Activated T-cell treated with anti-CD3 and anti-CD28 coated beads for 4 hours (primary cell): ENCODE measurements around the gene CDS1.
"Not testable (repeated sequence)": the region's sequence is repeated elsewhere in the genome, so short reads cannot be mapped to it uniquely, and the experiment has no call there.

ENCODE experiments used
- DNase-seq: peaks from one replicate; pipeline ENCODE4 v3.0.0-alpha.2; 2020

Gene CDS1

DNA sequence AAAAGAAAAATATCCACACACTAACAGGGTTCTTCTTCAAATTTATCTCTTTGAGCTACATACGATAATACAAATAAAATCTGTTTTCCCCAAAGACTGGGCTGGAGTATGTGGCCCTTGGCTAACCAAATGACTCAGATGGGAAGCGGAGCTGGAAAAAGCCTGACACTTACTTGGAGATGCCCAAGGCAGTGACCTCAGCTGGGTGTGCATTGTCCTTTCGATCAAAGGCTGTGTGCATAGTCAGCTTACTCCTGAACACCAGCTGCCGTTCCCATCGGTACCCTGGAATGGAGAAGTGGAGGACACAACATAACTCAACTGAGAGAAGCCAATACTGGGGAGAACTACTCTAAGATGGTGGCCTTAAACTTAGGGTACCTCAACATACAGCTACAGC lies 95.1 kb downstream of the CDS1 start:
- no peak for DNase-seq

DNA sequence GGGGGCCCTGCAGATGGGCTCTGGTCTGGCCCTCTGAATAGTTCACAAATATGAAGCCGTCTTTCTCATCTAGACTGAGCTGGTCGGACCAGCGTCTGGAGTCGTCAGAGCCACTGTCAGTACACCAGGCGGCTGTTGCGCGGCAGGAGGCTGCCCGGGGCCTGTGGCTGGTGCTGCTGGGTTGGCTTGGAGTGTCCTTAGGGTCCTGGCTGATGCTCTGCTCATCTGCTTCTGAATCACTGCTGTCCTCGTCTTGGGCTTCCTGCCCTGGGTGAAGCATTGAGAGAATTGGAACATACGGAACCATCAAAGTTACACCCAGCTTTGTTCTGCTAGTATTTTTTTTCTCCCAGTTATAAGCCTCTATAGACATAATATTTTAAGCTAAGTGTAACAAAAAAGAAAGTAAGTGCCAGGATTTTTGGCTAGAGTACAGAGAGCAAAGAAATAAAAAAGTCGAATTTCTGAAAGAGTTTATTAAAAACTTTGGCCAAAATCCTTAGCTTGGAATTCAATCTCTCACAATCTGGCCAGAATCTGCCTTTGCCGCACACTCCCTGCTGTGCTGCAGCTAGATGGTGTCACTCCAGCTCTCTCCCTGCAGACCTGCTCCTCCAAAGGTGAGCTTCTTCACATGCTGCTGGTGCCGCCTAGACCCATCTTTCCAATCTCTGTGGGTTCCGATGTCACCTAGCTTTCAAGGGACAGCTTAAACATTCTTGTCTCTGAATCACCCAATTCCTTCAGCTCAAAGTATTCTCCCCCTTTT lies 96.2 kb downstream of the CDS1 start:
- no peak for DNase-seq

DNA sequence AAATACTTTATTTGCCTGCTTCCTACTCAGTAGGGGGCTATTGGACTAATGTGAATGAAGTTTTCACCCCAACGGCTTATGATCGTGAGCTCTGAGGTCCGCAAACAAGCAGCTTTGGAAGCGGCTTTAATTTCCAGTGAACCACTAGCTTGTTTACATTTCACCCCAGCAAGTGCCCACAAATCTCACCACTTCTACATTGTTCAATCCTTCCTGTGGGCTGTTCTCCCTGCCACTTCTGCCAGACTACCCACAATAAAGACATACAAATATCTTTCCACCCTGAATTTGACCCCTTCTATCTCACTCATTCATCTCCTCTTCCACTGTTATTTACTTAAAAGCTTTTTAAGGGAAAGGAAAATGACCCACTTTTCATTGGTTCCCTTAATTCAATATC lies 98.0 kb downstream of the CDS1 start:
- no peak for DNase-seq

DNA sequence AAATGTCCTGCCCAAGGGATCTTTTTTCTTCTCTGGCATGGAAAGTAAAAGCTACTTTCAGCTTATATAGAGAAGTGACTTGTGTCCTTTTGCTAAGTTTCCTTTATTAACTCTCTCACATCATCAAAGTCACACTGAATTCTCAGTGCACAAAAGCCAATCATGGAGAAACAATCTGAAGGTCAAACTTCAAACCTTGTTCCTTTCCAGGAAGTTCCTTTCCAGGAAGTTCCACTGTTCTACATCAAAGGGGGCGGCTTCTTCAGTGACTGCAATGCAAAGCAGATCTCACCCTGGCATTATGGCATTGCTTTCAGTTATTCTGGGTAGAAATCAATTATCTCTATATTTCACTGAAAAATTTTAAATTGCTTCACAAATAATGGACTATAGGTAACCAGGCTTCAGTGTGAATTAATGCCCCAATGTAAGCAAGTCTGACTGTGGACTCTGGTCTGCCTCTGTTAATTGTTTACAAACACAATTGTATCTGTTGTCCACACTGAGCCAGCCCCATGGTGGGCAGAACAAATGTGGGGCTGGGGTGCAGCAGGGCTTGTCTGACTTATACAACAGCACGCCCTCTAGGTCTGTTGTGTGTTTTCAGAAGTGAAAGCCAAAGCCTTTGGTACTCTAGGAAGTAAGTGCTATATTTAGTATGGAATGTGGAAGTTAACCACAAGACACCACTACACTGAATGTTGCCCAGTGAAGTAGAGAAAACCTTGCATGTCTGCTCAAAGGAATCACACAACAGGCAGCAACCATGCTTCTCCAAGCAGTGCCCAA lies 98.8 kb downstream of the CDS1 start:
- DNase-seq: no peak

DNA sequence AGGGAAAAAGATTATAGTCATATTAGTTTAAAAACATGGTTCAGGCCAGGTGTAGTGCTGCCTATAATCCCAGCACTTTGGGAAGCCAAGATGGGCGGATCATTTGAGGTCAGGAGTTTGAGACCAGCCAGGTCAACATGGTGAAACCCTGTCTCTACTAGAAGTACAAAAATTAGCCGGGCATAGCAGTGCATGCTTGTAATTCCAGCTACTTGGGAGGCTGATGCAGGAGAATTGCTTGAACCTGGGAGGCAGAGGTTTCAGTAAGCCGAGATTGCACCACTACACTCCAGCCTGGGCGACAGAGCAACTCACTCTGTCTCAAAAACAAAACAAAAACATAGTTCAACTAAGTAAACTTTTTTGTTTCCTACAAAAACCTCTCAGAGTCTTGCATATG lies 99.7 kb downstream of the CDS1 start:
- DNase-seq: not testable (repeated sequence)

DNA sequence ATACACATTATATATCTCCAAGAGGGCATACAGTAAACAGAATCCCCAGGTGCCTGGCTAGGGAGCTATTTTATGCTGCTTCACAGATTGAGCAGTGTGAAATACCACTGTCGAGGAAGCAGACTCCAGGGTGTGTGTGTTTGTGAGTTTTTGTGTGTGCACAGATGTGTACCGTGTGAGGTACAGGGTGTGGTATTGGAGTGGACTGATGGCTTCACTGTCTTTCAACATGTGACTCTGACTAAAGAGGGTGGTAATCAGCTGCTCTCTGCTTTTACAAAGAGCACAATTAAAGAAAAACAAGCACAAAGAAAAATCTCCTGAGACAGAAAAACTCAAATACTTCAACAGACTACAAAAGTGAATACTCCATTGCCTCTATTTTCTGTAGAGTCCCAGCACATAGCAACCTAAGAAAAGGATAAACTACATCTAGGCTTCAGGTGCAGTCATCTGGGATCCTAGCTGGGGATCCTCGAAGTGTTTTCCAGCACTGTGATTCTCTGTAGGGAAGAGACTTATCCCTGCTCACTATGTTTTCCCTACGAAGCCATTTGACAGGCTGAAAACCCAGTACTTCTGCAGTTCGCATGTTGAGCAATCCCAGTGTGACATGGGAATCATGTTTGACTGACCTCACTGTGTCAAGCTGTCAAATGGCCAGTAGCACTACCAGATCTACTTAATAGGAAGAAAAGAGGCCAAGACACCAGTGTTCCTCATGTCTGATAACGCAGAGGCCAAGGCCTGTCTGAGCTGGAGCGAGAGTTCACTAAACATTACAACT lies 100.3 kb downstream of the CDS1 start:
- DNase-seq: no peak

DNA sequence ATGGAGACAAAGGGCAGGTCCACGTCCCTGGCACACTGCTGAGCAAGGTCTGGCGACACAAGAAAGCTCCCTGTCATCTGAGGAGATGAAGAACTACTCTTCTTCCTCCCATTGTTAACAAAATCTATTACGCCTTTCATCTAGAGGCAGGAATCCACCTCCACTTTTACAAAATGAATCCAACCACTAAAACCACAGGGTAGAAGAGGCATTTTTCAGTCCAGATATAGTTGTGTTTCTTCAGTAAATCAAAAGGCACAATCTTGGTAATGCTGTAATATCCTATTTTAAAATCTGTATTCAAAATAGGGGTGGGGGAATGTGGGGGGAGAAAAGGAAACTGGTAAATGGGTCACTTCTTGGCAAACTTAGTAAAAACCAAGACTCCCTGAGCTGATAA lies 101.4 kb downstream of the CDS1 start:
- no peak for DNase-seq

DNA sequence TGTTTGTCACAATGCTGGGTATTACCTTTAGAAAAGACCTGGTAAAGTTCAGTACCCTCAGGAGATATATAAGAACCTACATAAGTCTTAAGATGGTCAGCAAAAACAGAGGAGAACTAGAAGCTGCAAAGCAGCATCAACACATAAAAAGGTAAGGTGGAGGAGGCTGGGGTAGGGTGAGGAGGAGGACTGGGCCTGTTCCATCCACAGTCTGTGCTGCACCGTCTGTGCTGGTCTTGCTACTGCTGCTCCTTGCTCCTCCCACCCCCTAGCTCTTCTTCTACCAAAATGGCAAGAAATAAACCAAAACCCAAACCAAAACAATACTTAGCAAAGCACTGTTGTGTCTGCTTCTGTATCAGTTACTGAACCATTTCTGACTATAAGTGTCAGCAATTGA lies 102.2 kb downstream of the CDS1 start:
- no peak for DNase-seq

DNA sequence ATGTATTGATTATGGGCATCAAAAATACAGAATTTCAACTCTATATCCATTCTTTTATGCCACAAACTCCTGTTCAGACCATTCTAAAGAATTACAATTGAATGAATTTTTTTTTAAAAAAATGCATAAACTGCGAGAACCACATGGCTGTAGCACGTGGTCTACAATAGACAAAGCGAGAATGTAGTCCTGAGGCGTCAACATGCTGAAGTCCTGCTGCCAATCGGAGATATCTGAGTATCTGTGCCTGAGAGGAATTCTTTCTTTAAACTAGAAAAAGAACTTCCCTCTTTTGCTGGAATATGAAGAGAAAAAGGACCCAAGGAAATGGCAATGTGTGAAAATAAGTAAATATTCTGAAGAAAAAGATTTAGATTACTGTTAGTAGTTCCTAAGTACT lies 105.7 kb downstream of the CDS1 start:
- no peak for DNase-seq

DNA sequence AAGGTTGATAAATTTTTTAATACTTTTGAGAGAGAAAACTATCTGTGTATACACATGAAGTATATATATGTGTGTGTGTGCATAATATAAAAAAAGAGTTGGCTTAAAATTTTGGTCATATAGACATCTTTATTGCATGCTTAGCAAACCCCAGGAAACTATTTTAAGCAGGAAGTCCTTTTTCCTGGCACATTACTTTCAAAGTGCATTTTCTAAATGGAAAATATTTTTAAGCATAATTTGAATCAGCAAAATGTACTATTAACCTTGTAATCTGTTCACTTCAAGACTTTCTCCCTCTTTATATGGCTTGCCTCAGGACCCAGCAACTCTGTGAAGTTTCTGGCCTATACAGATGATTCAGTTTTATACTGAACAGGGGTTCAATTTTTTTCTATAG lies 106.3 kb downstream of the CDS1 start:
- DNase-seq: no peak

DNA sequence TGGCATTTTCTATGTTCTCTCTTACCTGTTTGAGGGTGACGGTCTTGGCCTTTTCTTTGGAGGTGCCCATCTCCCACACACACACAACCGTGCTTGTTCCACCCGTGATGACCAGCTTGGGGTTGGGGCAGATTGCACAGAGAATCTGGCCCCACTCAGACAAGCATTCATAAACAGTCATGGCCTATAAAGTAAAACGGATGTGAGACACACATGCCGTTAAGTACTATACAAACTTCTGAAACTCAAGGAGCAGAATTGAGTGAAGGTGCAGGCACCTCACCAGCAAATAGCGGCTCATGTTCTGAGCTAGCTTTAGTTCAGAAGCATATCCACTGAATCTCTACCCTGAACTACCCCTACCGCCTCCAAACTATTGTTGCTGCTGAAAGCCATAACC lies 107.6 kb downstream of the CDS1 start:
- no peak for DNase-seq

DNA sequence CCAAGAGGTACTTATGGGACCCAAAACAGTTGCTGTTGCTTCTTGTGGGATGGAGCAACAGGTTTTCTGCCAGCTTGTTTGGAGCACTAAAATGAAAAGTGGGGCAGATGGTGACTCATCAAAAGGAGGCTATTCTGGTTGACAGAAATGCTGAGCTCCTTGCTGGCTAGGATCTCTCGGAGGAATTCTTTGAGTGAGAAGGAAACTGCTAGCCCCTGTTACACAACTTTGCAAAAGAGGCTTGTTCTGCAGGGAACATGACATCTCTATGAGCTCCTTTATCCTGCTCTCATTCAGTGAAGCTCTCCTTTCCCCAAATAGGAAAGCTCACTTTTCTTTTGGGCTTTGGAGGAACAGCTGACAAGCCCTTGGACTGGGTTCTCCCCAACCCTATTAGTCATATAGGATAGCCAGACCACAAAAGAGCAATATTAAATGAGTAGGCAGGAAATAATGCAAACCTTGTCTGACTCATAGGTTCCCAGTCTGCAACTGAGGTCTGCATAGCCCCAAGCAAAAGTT lies 108.3 kb downstream of the CDS1 start:
- no peak for DNase-seq

DNA sequence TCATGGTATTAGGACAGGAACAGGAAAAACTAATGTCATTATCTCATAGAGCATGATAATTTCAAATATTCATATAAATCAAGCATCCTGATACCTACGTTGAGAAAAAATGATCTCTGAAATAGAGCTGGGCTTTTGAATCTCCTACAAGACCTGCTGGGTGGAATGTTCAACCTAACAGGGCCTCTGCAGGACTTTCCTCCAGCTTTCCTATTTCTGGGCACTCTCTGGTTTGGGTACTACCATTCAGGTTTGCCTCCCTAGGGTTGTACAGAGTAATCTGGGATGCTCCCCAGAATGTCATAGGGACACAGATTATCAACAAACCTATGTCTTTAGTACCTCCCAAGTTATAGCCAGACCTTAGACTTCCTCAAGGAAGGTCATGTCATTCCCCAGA lies 108.9 kb downstream of the CDS1 start:
- no peak for DNase-seq

DNA sequence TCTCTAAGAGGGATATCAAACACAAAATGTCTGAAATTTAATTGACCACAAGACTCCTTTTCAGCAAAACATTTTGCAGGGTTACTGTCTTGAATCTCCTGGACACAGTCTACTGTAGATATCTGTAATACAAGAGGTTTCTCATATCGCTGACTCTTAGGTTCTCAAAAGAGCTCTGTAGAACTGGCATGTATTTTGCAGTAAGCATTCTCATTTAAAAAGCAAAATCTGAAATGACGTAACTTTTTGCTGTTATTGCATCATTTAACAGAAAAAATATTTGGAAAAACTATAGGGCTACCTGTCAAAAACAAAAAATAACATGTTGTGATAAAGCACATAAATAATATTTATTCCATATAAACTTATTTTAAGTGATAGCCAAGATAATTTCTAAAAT lies 114.2 kb downstream of the CDS1 start:
- no peak for DNase-seq

DNA sequence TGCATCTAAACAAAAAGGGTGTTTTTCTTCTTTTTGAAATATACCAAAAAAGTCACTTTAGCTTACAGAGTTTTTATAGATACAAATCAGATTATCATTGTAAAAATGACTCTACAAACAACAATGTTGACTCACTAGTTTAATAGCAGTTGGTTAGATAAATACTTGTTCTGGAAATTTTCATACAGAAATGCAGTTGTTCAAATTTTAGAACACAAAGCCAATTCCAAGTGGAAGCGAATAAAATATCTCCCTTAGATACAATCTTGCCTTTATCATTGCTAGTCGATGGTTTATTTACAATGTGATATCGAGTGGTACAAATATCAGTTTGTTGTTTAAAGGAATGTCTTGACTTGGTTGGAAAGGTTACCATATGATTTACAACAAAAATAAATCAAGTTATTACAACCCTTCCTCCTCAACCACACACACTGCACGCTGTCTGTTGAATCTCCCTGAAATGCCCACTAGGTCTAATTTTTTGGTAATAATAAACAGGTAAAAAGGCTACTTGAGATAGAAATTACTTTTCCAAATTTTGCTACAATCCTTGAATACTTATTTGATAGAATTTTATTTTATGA lies 114.8 kb downstream of the CDS1 start:
- no peak for DNase-seq

DNA sequence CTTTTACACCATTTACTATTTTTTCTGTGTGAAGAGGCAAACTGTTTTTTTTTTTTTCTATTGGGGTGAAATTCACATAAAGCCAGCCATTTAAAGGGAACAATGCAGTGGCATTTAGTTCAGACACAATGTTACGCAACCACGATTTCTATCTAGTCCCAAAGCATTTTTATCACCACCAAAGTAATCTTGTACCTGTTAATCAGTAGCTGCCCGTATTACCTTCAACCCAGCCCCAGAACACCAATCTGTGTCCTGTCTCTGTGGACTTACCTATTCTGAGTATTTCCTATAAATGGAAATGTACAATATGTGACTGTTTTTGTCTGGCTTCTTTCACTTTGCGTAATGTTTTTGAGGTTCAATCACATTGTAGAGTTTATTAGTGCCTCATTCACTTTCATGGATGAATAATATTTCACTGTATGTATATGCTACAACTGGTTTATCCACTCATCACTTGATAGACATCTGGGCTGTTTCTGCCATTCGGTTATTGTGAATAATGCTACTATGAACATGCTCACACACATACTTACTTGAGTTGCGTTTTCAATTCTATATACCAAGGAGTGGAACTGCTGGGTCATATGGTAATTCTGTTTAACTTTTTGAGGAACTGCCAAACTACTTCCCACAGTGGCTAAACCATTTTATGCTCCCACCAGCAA lies 116.2 kb downstream of the CDS1 start:
- no peak for DNase-seq
